Peyer's patch (tissue), 4 donors: ENCODE measurements around the gene USP3.

ENCODE experiments used
- CTCF ChIP-seq, 6 experiments: fragments of 450-650 bp in 4 of 6; fragments of 200-600 bp in 2 of 6; sonication (generic) in 1 of 6; IDR thresholded peaks; one replicate each; pipeline ENCODE4 v1.5.1; 2017 to 2019; ENCODE audit warnings: antibody characterized with exemption in 6 of 6, mild to moderate bottlenecking in 3 of 6, moderate library complexity in 1 of 6
- POLR2A ChIP-seq, 2 donors: fragments of 450-650 bp; IDR thresholded peaks; one replicate each; pipeline ENCODE4 v1.5.1; 2017; ENCODE audit warnings: antibody characterized with exemption in 2 of 2, mild to moderate bottlenecking in 2 of 2, moderate library complexity in 2 of 2

GRCh38 chr15:63513728-63514127, 9.3 kb downstream of the USP3 start:
- TF ChIP-seq CTCF (IDR thresholded peaks at IDR 0.05) (no peak), POLR2A (IDR thresholded peaks at IDR 0.05) (no peak)
